ENCODE data around the gene TAF10.

TAF10 gene

GRCh38 chr11:6613496-6613895, 1.5 kb upstream of the TAF10 start:
- no peak for TF ChIP-seq FOXM1 (IDR thresholded peaks at IDR 0.05; ENCODE audit: borderline replicate concordance)
- TF ChIP-seq ELF4 (IDR thresholded peaks at IDR 0.05), result no peak
- TF ChIP-seq ZNF384 (IDR thresholded peaks at IDR 0.05), result no peak
- TF ChIP-seq BHLHE40 (IDR thresholded peaks at IDR 0.05; ENCODE audit: borderline replicate concordance), result no peak
- ChIA-PET CTCF (interaction anchor here (1.4 kb wide), 1 partner anchor 54 kb away, joined by 4 read pairs; no protein-coding TSS in a partner anchor), POLR2A (interaction anchor here (0.9 to 5.2 kb wide), 7 partner anchors 8 to 132 kb away, joined by 3 to 39 read pairs (median 10); partner anchors contain the start of genes ILK, MRPL17, RRP8 and TIMM10B)
- DNase-seq (ENCODE audit: extremely low spot score), result no peak

GRCh38 chr11:6611963-6612212, 128 bp downstream of the TAF10 start:
- DNase-seq (ENCODE audit: extremely low spot score), result no peak
- POLR2A ChIA-PET, result interaction anchor here (0.6 to 5.2 kb wide), 14 partner anchors 9 to 233 kb away, joined by 3 to 39 read pairs (median 4); partner anchors contain the start of genes ILK, MRPL17 and RRP8

GRCh38 chr11:6611092-6611962, 689 bp downstream of the TAF10 start:
- CTCF ChIA-PET, result interaction anchor here (0.6 to 1.2 kb wide), 2 partner anchors 77 to 232 kb away, joined by 5 to 6 read pairs; no protein-coding TSS in a partner anchor
- peak; percentile 20 for DNase-seq (ENCODE audit: extremely low spot score)
- TF ChIP-seq FOXA1 (IDR thresholded peaks at IDR 0.05) (no peak), BHLHE40 (IDR thresholded peaks at IDR 0.05; ENCODE audit: borderline replicate concordance) (no peak), PKNOX1 (IDR thresholded peaks at IDR 0.05) (no peak), FOXK2 (IDR thresholded peaks at IDR 0.05) (no peak), NFRKB (IDR thresholded peaks at IDR 0.05) (no peak)
- POLR2A ChIA-PET, result interaction anchor here (0.6 to 5.2 kb wide), 14 partner anchors 8 to 232 kb away, joined by 3 to 39 read pairs (median 4); partner anchors contain the start of genes ILK, MRPL17 and RRP8

More at GRCh38 chr11:6611963-6612212, 128 bp downstream of the TAF10 start:
- CTCF ChIA-PET, result interaction anchor here (1.2 to 1.4 kb wide), 2 partner anchors 55 to 233 kb away, joined by 4 to 5 read pairs; no protein-coding TSS in a partner anchor
- TF ChIP-seq BHLHE40 (IDR thresholded peaks at IDR 0.05; ENCODE audit: borderline replicate concordance), result no peak
- TF ChIP-seq LEF1 (IDR thresholded peaks at IDR 0.05; ENCODE audit: borderline replicate concordance), result no peak

GRCh38 chr11:6610591-6610990, 1.4 kb downstream of the TAF10 start:
- ChIA-PET POLR2A (interaction anchor here (1.7 to 5.2 kb wide), 2 partner anchors 16 to 72 kb away, joined by 4 to 39 read pairs; partner anchors contain the start of gene MRPL17), CTCF (no interaction called here)
- TF ChIP-seq FOXM1 (IDR thresholded peaks at IDR 0.05; ENCODE audit: borderline replicate concordance), result no peak
- no peak for TF ChIP-seq ARNT (IDR thresholded peaks at IDR 0.05)
- TF ChIP-seq HDGF (IDR thresholded peaks at IDR 0.05; ENCODE audit: borderline replicate concordance), result no peak
- no peak for TF ChIP-seq BHLHE40 (IDR thresholded peaks at IDR 0.05; ENCODE audit: borderline replicate concordance)
- no peak for TF ChIP-seq ZNF384 (IDR thresholded peaks at IDR 0.05)
- no peak for TF ChIP-seq TARDBP (IDR thresholded peaks at IDR 0.05)
- no peak for TF ChIP-seq CTBP1 (IDR thresholded peaks at IDR 0.05; ENCODE audit: borderline replicate concordance)
- TF ChIP-seq L3MBTL2 (conservative IDR thresholded peaks at IDR 0.05), result no peak
- TF ChIP-seq LEF1 (IDR thresholded peaks at IDR 0.05; ENCODE audit: borderline replicate concordance), result no peak
- no peak for TF ChIP-seq FOXK2 (IDR thresholded peaks at IDR 0.05)
- no peak for TF ChIP-seq PKNOX1 (IDR thresholded peaks at IDR 0.05)
- TF ChIP-seq NFRKB (IDR thresholded peaks at IDR 0.05), result no peak
- TF ChIP-seq ELF4 (IDR thresholded peaks at IDR 0.05), result no peak
- no peak for DNase-seq (ENCODE audit: extremely low spot score)

- DNase-seq (ENCODE audit: extremely low spot score), result no peak
- no peak for TF ChIP-seq ZNF384 (IDR thresholded peaks at IDR 0.05)
- no peak for TF ChIP-seq ARNT (IDR thresholded peaks at IDR 0.05)
- TF ChIP-seq CTBP1 (IDR thresholded peaks at IDR 0.05; ENCODE audit: borderline replicate concordance), result no peak
- TF ChIP-seq SUZ12 (IDR thresholded peaks at IDR 0.05), result no peak
- TF ChIP-seq TARDBP (IDR thresholded peaks at IDR 0.05), result no peak
- TF ChIP-seq FOXM1 (IDR thresholded peaks at IDR 0.05; ENCODE audit: borderline replicate concordance), result no peak
- TF ChIP-seq FOXK2 (IDR thresholded peaks at IDR 0.05), result no peak
- no peak for TF ChIP-seq L3MBTL2 (conservative IDR thresholded peaks at IDR 0.05)
- TF ChIP-seq BHLHE40 (IDR thresholded peaks at IDR 0.05; ENCODE audit: borderline replicate concordance), result no peak
- no peak for TF ChIP-seq SP1 (IDR thresholded peaks at IDR 0.05)
- TF ChIP-seq ELF4 (IDR thresholded peaks at IDR 0.05), result no peak
- TF ChIP-seq HDGF (IDR thresholded peaks at IDR 0.05; ENCODE audit: borderline replicate concordance), result no peak
- TF ChIP-seq NFRKB (IDR thresholded peaks at IDR 0.05), result no peak
- TF ChIP-seq LEF1 (IDR thresholded peaks at IDR 0.05; ENCODE audit: borderline replicate concordance), result no peak
- ChIA-PET POLR2A (interaction anchor here (1.2 to 5.2 kb wide), 3 partner anchors 9 to 73 kb away, joined by 3 to 39 read pairs (median 13); partner anchors contain the start of genes MRPL17 and TPP1), CTCF (no interaction called here)
These were observed 2.5 kb downstream of the TAF10 start for GRCh38 chr11:6609502-6610015.

- POLR2A ChIA-PET, result interaction anchor here (1.2 to 5.2 kb wide), 3 partner anchors 10 to 73 kb away, joined by 3 to 39 read pairs (median 13); partner anchors contain the start of genes MRPL17 and TPP1
- TF ChIP-seq LEF1 (IDR thresholded peaks at IDR 0.05; ENCODE audit: borderline replicate concordance) (no peak), BHLHE40 (IDR thresholded peaks at IDR 0.05; ENCODE audit: borderline replicate concordance) (no peak)
- CTCF ChIA-PET, result no interaction called here
- DNase-seq (ENCODE audit: extremely low spot score), result no peak
These were observed 3.1 kb downstream of the TAF10 start for GRCh38 chr11:6608726-6609501.

All from HEK293T (cell line).